ENCODE measurements around the gene FOLR1.

FOLR1 gene

GRCh38 chr11:72229925-72230763, 38.2 kb downstream of the FOLR1 start:
- no peak overlapping the region for H3K4me3 ChIP-seq (ENCODE audit: low read length)
- no peak overlapping the region for H3K27ac ChIP-seq (ENCODE audit: low read length)
- peaks cover 4% of the 10 kb centered on the region for H3K4me1 ChIP-seq (ENCODE audit: control insufficient read depth, insufficient read depth, low read length)
- WGBS (ENCODE audit: insufficient coverage, insufficient read length), result no CpG with 5 or more reads among the region's 21 CpGs
- H3K27me3 ChIP-seq (ENCODE audit: control insufficient read depth, insufficient read depth, low read length), result no peaks in the 10 kb centered on the region
- no peaks in the 10 kb centered on the region for H3K9me3 ChIP-seq (ENCODE audit: control insufficient read depth, insufficient read depth, low read length)
- peaks cover 55% of the 10 kb centered on the region for H3K36me3 ChIP-seq (ENCODE audit: control insufficient read depth, insufficient read depth, low read length)
- DNase-seq (ENCODE audit: low read depth, low spot score), result no peak

GRCh38 chr11:72230764-72231365, 38.9 kb downstream of the FOLR1 start:
- Histone ChIP-seq H3K27ac (ENCODE audit: low read length) (no peak overlapping the region), H3K27me3 (ENCODE audit: control insufficient read depth, insufficient read depth, low read length) (no peaks in the 10 kb centered on the region), H3K36me3 (ENCODE audit: control insufficient read depth, insufficient read depth, low read length) (peaks cover 61% of the 10 kb centered on the region), H3K4me1 (ENCODE audit: control insufficient read depth, insufficient read depth, low read length) (0 out of 2 replicates have a peak, but pooled peaks cover 1% of the 10 kb centered on the region), H3K9me3 (ENCODE audit: control insufficient read depth, insufficient read depth, low read length) (no peaks in the 10 kb centered on the region), H3K4me3 (ENCODE audit: low read length) (no peak overlapping the region)
- DNase-seq (ENCODE audit: low read depth, low spot score), result no peak
- WGBS (ENCODE audit: insufficient coverage, insufficient read length), result no CpG with 5 or more reads among the region's 18 CpGs

- no CpG with 5 or more reads among the region's 9 CpGs for WGBS (ENCODE audit: insufficient coverage, insufficient read length)
- Histone ChIP-seq H3K36me3 (ENCODE audit: control insufficient read depth, insufficient read depth, low read length) (peaks cover 61% of the 10 kb centered on the region), H3K9me3 (ENCODE audit: control insufficient read depth, insufficient read depth, low read length) (no peaks in the 10 kb centered on the region), H3K27ac (ENCODE audit: low read length) (no peak overlapping the region), H3K4me3 (ENCODE audit: low read length) (no peak overlapping the region), H3K27me3 (ENCODE audit: control insufficient read depth, insufficient read depth, low read length) (no peaks in the 10 kb centered on the region), H3K4me1 (ENCODE audit: control insufficient read depth, insufficient read depth, low read length) (0 out of 2 replicates have a peak, but pooled peaks cover 1% of the 10 kb centered on the region)
- DNase-seq (ENCODE audit: low read depth, low spot score), result no peak
Observed at GRCh38 chr11:72231396-72232259, 39.7 kb downstream of the FOLR1 start.

GRCh38 chr11:72232260-72233055, 40.5 kb downstream of the FOLR1 start:
- WGBS (ENCODE audit: insufficient coverage, insufficient read length), result no CpG with 5 or more reads among the region's 18 CpGs
- no peaks in the 10 kb centered on the region for H3K9me3 ChIP-seq (ENCODE audit: control insufficient read depth, insufficient read depth, low read length)
- H3K4me1 ChIP-seq (ENCODE audit: control insufficient read depth, insufficient read depth, low read length), result peaks cover 3% of the 10 kb centered on the region
- no peak overlapping the region for H3K4me3 ChIP-seq (ENCODE audit: low read length)
- H3K27me3 ChIP-seq (ENCODE audit: control insufficient read depth, insufficient read depth, low read length), result no peaks in the 10 kb centered on the region
- no peak for DNase-seq (ENCODE audit: low read depth, low spot score)
- peaks cover 61% of the 10 kb centered on the region for H3K36me3 ChIP-seq (ENCODE audit: control insufficient read depth, insufficient read depth, low read length)
- no peak overlapping the region for H3K27ac ChIP-seq (ENCODE audit: low read length)

DNA sequence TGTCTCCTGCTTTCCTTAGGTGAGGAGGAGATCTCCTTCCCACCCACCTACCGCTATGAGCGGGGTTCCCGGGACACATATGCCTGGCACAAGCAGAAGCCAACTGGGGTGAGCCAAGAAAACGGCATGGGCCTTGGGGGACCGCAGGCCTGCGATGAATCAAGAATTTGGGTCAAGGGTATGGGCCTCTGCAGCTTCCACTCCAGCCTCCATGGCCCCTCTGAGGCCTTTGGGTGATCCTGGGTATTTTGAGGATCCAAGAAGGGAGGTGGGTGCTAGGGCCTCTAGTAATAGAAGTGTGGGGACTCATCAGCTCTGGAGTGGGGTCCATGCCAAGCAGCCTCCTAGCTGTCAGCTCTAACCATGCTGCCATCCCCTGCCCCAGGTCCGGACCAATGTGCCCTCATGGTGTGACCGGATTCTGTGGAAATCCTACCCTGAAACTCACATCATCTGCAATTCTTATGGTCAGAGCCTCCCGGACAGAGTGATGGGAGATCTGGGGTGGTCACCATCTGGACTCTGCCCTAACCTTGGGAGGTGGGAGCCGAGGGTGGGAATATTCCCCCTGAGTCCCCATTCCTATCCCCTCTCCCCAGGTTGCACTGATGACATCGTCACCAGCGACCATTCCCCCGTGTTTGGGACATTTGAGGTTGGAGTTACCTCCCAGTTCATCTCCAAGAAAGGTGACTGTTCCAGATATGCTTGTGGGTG, 41.3 kb downstream of the FOLR1 start:
- WGBS (ENCODE audit: insufficient coverage, insufficient read length), result no CpG with 5 or more reads among the region's 13 CpGs
- no peaks in the 10 kb centered on the region for H3K9me3 ChIP-seq (ENCODE audit: control insufficient read depth, insufficient read depth, low read length)
- DNase-seq (ENCODE audit: low read depth, low spot score), result no peak
- no peaks in the 10 kb centered on the region for H3K27me3 ChIP-seq (ENCODE audit: control insufficient read depth, insufficient read depth, low read length)
- peaks cover 8% of the 10 kb centered on the region for H3K4me1 ChIP-seq (ENCODE audit: control insufficient read depth, insufficient read depth, low read length)
- H3K27ac ChIP-seq (ENCODE audit: low read length), result no peak overlapping the region
- H3K4me3 ChIP-seq (ENCODE audit: low read length), result no peak overlapping the region
- H3K36me3 ChIP-seq (ENCODE audit: control insufficient read depth, insufficient read depth, low read length), result peaks cover 59% of the 10 kb centered on the region

DNA sequence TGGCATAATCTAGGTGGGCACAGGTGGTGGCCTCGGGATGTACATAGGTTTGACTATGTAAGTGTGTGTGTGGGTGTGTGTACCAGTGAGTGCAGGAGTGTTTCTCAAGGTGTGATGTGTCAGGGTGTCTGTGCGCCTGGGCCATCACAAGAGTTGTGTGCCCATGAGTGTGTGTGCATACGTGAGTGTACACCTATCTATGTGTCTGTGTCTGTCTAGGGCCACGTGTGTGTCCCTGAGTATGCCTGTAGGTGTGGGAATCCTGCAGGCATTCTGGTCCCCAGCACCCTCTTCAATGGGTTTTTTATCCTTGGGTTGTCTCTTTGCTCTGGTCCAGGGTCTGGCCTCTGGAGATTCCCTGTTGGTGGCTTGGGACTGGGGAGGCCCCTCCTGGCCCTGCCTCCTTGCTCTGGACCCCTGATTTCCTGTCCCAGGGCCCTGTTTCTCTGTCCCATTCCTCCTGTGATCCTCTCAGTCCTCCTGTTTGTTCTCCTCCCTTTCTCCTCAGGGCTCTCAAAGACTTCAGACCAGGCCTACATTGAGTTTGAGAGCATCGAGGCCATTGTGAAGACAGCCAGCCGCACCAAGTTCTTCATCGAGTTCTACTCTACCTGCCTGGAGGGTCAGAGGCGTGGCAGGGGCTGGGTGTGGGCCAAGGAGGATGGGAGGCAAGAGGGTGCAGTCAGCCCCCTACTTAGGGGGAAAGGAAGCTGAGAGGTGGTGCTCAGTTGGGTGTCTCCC, 42.0 kb downstream of the FOLR1 start:
- no CpG with 5 or more reads among the region's 8 CpGs for WGBS (ENCODE audit: insufficient coverage, insufficient read length)
- Histone ChIP-seq H3K4me3 (ENCODE audit: low read length) (no peak overlapping the region), H3K27ac (ENCODE audit: low read length) (no peak overlapping the region), H3K36me3 (ENCODE audit: control insufficient read depth, insufficient read depth, low read length) (peaks cover 56% of the 10 kb centered on the region), H3K4me1 (ENCODE audit: control insufficient read depth, insufficient read depth, low read length) (peaks cover 12% of the 10 kb centered on the region), H3K9me3 (ENCODE audit: control insufficient read depth, insufficient read depth, low read length) (no peaks in the 10 kb centered on the region), H3K27me3 (ENCODE audit: control insufficient read depth, insufficient read depth, low read length) (no peaks in the 10 kb centered on the region; the same call in 1 of the 2 replicates)
- no peak for DNase-seq (ENCODE audit: low read depth, low spot score)

DNA sequence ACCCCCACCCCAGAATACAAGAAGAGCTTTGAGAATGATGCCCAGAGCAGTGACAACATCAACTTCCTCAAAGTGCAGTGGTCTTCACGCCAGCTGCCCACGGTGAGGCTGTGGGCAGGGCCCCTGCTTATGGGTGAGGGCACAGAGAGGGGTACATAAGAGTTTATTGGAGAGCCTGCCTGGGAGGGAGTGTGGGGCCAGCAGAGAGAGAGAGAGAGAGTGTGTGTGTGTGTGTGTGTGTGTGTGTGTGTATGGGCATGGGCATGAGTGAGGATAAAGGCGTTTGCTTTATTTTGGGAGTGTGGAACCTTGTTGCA, 42.5 kb downstream of the FOLR1 start:
- H3K27me3 ChIP-seq (ENCODE audit: control insufficient read depth, insufficient read depth, low read length), result peaks cover 3% of the 10 kb centered on the region; the same call in 1 of the 2 replicates
- no peaks in the 10 kb centered on the region for H3K9me3 ChIP-seq (ENCODE audit: control insufficient read depth, insufficient read depth, low read length)
- no peak overlapping the region for H3K4me3 ChIP-seq (ENCODE audit: low read length)
- no CpG with 5 or more reads among the region's 3 CpGs for WGBS (ENCODE audit: insufficient coverage, insufficient read length)
- no peak for DNase-seq (ENCODE audit: low read depth, low spot score)
- peaks cover 51% of the 10 kb centered on the region for H3K36me3 ChIP-seq (ENCODE audit: control insufficient read depth, insufficient read depth, low read length)
- peaks cover 12% of the 10 kb centered on the region for H3K4me1 ChIP-seq (ENCODE audit: control insufficient read depth, insufficient read depth, low read length)
- no peak overlapping the region for H3K27ac ChIP-seq (ENCODE audit: low read length)

GRCh38 chr11:72234920-72235319, 43.0 kb downstream of the FOLR1 start:
- WGBS (ENCODE audit: insufficient coverage, insufficient read length), result no CpG with 5 or more reads among the region's 4 CpGs
- H3K9me3 ChIP-seq (ENCODE audit: control insufficient read depth, insufficient read depth, low read length), result no peaks in the 10 kb centered on the region
- peaks cover 46% of the 10 kb centered on the region for H3K36me3 ChIP-seq (ENCODE audit: control insufficient read depth, insufficient read depth, low read length)
- no peak overlapping the region for H3K4me3 ChIP-seq (ENCODE audit: low read length)
- H3K27me3 ChIP-seq (ENCODE audit: control insufficient read depth, insufficient read depth, low read length), result peaks cover 4% of the 10 kb centered on the region; the same call in 1 of the 2 replicates
- no peak for DNase-seq (ENCODE audit: low read depth, low spot score)
- peaks cover 12% of the 10 kb centered on the region for H3K4me1 ChIP-seq (ENCODE audit: control insufficient read depth, insufficient read depth, low read length)
- H3K27ac ChIP-seq (ENCODE audit: low read length), result no peak overlapping the region

DNA sequence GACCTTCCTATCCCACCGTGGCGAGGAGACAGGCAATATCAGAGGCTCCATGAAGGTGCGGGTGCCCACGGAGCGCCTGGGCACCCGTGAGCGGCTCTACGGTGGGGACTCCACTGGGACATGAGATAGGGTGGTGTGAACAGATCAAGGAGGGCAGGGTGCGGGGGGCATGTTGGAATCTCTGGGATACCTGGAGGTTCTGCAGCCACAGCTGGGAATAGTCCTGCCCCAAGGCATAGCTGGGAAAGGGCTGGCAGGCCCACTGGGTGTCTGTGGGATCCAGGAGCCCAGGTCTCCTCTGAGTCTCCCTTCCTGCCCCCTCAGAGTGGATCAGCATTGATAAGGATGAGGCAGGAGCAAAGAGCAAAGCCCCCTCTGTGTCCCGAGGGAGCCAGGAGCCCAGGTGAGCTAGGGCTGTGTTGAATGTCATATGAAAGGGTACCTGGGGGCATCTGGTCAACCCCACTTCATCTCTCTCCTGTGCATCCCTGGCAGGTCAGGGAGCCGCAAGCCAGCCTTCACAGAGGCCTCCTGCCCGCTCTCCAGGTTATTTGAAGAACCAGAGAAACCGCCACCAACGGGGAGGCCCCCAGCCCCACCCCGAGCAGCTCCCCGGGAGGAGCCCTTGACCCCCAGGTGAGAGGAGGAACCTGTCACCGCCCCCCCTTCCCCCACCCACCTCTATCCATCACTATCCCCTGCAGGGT, 43.6 kb downstream of the FOLR1 start:
- Histone ChIP-seq H3K27ac (ENCODE audit: low read length) (no peak overlapping the region), H3K36me3 (ENCODE audit: control insufficient read depth, insufficient read depth, low read length) (peaks cover 41% of the 10 kb centered on the region), H3K27me3 (ENCODE audit: control insufficient read depth, insufficient read depth, low read length) (peaks cover 10% of the 10 kb centered on the region), H3K4me1 (ENCODE audit: control insufficient read depth, insufficient read depth, low read length) (peaks cover 14% of the 10 kb centered on the region), H3K9me3 (ENCODE audit: control insufficient read depth, insufficient read depth, low read length) (no peaks in the 10 kb centered on the region), H3K4me3 (ENCODE audit: low read length) (no peak overlapping the region)
- DNase-seq (ENCODE audit: low read depth, low spot score), result no peak
- no CpG with 5 or more reads among the region's 17 CpGs for whole genome bisulfite sequencing (ENCODE audit: insufficient coverage, insufficient read length)
